ENCODE measurements around the gene NSRP1.
"Not testable (repeated sequence)": the region's sequence is repeated elsewhere in the genome, so short reads cannot be mapped to it uniquely, and the experiment has no call there.

The NSRP1 gene

DNA sequence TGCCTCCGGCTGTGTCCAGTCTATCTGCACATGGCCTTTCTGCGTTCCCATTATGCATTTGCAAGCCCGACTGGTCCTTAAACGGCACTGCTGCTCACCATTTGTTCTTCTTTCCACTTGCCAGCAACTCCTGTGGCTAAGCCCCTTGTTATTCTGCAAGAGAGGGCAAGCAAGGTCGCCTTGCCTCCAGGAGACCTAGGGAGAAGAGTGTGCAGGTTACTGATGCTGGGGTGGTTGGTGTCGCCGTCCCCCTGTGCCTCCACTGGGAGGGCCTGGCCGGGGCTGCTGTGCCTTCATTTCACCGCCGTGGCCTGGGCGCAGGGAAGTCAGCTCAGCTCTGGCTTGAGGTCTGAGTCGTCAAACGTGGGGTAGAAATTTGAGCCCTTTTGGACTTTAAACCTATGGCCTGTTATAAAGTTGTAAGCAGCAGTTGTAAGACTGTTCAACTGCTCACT is 106.1 kb downstream of the NSRP1 start:
- TF ChIP-seq, protein P1, sequence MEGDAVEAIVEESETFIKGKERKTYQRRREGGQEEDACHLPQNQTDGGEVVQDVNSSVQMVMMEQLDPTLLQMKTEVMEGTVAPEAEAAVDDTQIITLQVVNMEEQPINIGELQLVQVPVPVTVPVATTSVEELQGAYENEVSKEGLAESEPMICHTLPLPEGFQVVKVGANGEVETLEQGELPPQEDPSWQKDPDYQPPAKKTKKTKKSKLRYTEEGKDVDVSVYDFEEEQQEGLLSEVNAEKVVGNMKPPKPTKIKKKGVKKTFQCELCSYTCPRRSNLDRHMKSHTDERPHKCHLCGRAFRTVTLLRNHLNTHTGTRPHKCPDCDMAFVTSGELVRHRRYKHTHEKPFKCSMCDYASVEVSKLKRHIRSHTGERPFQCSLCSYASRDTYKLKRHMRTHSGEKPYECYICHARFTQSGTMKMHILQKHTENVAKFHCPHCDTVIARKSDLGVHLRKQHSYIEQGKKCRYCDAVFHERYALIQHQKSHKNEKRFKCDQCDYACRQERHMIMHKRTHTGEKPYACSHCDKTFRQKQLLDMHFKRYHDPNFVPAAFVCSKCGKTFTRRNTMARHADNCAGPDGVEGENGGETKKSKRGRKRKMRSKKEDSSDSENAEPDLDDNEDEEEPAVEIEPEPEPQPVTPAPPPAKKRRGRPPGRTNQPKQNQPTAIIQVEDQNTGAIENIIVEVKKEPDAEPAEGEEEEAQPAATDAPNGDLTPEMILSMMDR (conservative IDR thresholded peaks at IDR 0.05): no peak
- H3K27ac ChIP-seq: no peak overlapping the region

DNA sequence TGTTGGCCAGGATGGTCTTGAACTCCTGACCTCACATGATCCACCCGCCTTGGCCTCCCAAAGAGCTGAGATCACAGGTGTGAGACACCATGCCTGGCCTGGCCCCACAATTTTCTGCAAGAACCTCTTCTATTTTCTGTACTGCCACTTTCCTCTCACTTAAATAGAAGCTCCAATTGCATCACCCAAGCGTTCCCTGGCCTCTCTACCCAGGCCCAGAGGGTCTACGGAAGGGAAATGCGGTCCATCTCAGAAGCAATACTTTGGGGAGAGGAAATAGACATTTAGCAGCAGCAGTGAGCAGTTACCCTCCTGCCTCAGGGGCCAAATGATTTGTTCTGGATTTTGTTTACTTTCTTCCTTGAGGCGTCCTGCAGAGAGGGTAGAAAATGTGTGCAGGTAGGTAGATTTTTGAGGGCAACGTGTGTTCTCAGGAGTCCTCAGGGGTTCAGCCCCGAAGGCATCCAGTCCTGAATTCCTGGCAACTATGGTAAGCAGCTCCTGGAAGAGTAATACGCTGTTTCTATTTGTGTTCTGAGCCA is 107.9 kb downstream of the NSRP1 start:
- TF ChIP-seq, protein P1 (conservative IDR thresholded peaks at IDR 0.05): no peak
- H3K27ac ChIP-seq: no peak overlapping the region

DNA sequence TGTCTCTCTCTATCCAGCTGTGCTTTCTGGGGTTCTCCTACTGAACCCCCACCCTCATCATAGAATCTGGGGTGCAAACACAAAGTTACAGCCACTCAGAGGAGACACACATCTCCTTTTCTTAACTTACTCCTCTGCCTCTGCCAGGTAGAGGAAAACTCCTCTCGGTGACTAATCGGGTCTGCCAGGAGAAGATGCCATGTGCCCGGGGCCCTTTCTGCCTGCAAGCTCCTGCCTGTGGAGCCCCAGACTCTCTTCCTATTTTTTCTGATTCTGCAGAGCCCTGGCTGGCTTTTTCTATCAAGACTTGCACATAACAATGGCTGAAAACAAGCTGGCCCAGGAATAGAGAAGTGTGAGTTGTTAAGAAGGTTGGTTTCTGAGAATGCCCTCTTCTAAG is 108.5 kb downstream of the NSRP1 start:
- TF ChIP-seq, protein P1 (conservative IDR thresholded peaks at IDR 0.05): no peak
- H3K27ac ChIP-seq: no peak overlapping the region

DNA sequence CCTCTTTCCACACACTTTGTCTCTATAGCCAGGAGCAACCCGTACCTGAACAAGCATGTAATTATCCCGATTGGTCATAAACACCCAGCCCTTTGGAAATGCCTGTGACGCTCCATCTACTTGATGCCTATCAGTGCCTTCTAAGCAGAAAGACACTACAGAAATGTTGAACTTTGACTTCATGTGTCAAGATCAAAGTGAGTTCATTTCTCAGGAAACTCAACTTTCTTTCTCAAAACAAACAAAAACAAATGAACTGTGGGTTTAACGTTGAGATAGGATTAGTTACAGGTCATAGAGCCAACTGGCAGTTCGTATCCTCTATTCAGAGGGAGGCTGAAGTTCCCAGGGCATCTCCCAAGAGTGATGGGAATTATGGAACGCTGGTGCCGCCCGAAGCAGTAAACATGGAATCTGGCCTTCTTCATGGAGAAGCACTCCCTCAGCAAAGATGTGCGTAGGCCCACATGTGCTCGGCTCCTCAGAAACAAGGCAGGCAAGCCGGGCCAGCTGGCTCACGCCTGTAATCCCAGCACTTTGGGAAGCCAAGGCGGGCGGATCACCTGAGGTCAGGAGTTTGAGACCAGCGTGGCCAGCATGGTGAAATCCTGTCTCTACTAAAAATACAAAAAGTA is 109.4 kb downstream of the NSRP1 start:
- TF ChIP-seq, protein P1 (conservative IDR thresholded peaks at IDR 0.05): no peak
- no peak overlapping the region for H3K27ac ChIP-seq

DNA sequence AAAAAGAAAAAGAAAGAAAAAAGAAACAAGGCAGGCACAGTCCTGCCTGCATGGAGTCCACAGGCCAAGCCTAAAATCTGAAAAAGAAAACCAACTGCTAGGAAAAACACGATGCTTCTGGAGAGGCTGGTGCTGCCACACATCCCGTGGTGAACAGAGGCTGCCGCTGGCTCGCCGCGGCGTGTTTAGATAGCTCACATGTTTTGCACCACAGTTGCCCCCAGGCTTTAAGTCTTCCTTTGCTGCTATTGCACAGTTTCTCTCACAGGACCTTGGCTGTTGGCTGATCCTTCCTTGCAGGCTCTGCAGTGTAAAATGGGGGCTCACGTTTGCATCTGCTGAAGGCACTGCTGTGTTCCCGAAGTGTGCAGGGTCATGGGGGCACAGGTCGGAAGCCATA is 110.3 kb downstream of the NSRP1 start:
- no peak overlapping the region for H3K27ac ChIP-seq
- TF ChIP-seq, protein P1 (conservative IDR thresholded peaks at IDR 0.05): no peak

DNA sequence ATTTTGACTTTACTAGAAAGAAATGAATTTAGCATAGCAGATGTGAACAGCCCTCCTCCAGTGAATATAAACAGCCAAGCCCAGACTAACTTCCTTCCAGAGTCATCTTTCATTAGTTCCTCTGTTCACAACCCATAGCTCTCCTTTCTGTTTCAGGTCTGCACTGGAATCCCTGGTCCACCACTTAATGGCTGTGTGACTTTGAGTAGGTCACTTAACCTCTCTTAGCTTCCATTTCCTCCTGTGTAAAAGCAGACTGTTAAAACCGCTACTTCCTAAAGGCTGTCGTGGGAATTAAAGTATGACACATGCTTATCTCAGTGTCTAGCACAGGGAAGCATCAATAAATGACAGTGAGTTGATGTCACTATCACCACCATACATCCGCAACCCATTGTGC is 111.4 kb downstream of the NSRP1 start:
- no peak overlapping the region for H3K27ac ChIP-seq
- TF ChIP-seq, protein P1 (conservative IDR thresholded peaks at IDR 0.05): no peak

DNA sequence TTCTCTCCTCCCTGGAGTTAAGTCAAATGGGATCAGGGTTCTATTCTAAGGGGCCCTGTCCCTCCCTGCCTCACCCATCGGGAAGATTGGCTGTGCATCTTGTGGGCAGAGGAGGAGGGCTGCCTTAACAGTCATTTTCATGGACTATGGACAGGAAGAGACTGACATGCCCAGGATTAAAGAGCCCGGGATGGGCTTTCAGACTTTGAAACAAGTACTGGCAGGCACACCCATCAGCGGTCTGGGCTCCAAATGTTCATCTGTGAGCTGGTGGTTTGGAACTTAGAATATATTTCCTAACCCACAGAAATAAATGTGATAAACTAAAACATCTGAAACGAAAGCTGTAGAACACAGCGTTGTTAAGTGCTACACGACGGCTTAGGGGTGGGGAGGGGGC is 112.4 kb downstream of the NSRP1 start:
- TF ChIP-seq, protein P1 (conservative IDR thresholded peaks at IDR 0.05): no peak
- H3K27ac ChIP-seq: no peak overlapping the region

DNA sequence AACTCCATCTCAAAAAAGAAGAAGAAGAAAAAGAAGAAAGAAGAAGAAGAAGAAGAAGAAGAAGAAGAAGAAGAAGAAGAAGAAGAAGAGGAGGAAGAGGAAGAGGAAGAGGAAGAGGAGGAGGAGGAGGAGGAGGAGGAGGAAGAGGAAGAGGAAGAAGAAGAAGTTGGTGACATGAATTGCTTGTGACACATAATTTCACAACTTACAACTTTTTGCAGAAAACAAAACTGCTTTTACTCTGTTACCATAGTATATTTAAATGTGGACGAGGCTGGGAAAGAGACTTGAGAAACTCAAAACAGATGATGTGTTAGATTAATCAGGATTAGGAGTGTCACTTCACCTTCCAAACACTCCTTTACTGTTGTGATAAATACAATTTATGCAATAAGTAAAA is 113.4 kb downstream of the NSRP1 start:
- H3K27ac ChIP-seq: not testable (repeated sequence)
